Urothelium cell line (cell line): ENCODE data around the gene ZDHHC1.
"Not testable (repeated sequence)": the region's sequence is repeated elsewhere in the genome, so short reads cannot be mapped to it uniquely, and the experiment has no call there.

Experiments used
- DNase-seq: peaks from one replicate; pipeline ENCODE4 v3.0.0; 2011; ENCODE audit warnings: low spot score, mixed read lengths
- FAIRE-seq: peaks from 2 replicates; lab custom pipeline; 2011; peaks lifted over from hg19 to GRCh38; lab: Jason Lieb, UNC

The ZDHHC1 gene

GRCh38 chr16:67378642-67379041 is 37.6 kb downstream of the ZDHHC1 start:
- DNase-seq = no peak
- FAIRE-seq = no peak

GRCh38 chr16:67376012-67376411 is 40.3 kb downstream of the ZDHHC1 start:
- DNase-seq, FAIRE-seq: not testable (repeated sequence)

- no peak for FAIRE-seq
- no peak for DNase-seq
Measured at GRCh38 chr16:67372664-67373063, 43.6 kb downstream of the ZDHHC1 start.

- DNase-seq (no peak), FAIRE-seq (no peak)
Measured at GRCh38 chr16:67370661-67371060, 45.6 kb downstream of the ZDHHC1 start.

GRCh38 chr16:67364600-67365235 is 51.6 kb downstream of the ZDHHC1 start:
- FAIRE-seq (no peak), DNase-seq (no peak)

- DNase-seq = no peak
- no peak for FAIRE-seq
Measured at GRCh38 chr16:67361038-67361437, 55.2 kb downstream of the ZDHHC1 start.

GRCh38 chr16:67359540-67360269 is 56.6 kb downstream of the ZDHHC1 start:
- not testable (repeated sequence) for FAIRE-seq, DNase-seq

GRCh38 chr16:67357561-67357960 is 58.7 kb downstream of the ZDHHC1 start:
- DNase-seq = no peak
- FAIRE-seq = no peak

GRCh38 chr16:67356396-67356795 is 59.9 kb downstream of the ZDHHC1 start:
- FAIRE-seq = no peak
- DNase-seq = no peak

GRCh38 chr16:67352463-67352862 is 63.8 kb downstream of the ZDHHC1 start:
- DNase-seq, FAIRE-seq: not testable (repeated sequence)

- DNase-seq = no peak
- no peak for FAIRE-seq
Measured at GRCh38 chr16:67350324-67350723, 66.0 kb downstream of the ZDHHC1 start.

GRCh38 chr16:67349172-67349571 is 67.1 kb downstream of the ZDHHC1 start:
- FAIRE-seq = no peak
- DNase-seq = peak; percentile 22

GRCh38 chr16:67346341-67346740 is 69.9 kb downstream of the ZDHHC1 start:
- no peak for DNase-seq
- no peak for FAIRE-seq

- no peak for DNase-seq
- no peak for FAIRE-seq
Measured at GRCh38 chr16:67345401-67345800, 70.9 kb downstream of the ZDHHC1 start.
